Neural cell (in vitro differentiated cells): ENCODE data around the gene CCNY. TPM values are rescaled to one million over a fixed set of nuclear protein-coding genes. Genes with fewer than 3 reads are reported as not detected.

Source experiments
- H2AFZ ChIP-seq: fragments of 200-600, 300-800 bp; sonication (generic), shearing (Covaris generic); 2 replicates; pipeline ENCODE4 v1.6.0; 2014; ENCODE audit warnings: low read depth, mild to moderate bottlenecking, antibody characterized with exemption, low read length, moderate library complexity
- H3F3A ChIP-seq: fragments of 200-600 bp; shearing (Covaris generic); 2 replicates; pipeline ENCODE4 v1.6.1; 2016; ENCODE audit warnings: mild to moderate bottlenecking, moderate library complexity, mixed read lengths, antibody characterized with exemption, low read length; ENCODE audit not compliant: insufficient read depth, poor library complexity, severe bottlenecking
- H3K27ac ChIP-seq: fragments of 200-600, 300-800 bp; sonication (generic), shearing (Covaris generic); 2 replicates; pipeline ENCODE4 v1.5.1; 2014; ENCODE audit warnings: mild to moderate bottlenecking, low read length, moderate library complexity
- H3K27me3 ChIP-seq: fragments of 300-800, 200-600 bp; sonication (generic), shearing (Covaris generic); 2 replicates; pipeline ENCODE4 v1.6.0; 2014; ENCODE audit warnings: mild to moderate bottlenecking, low read depth, low read length, moderate library complexity; ENCODE audit not compliant: insufficient read depth
- H3K36me3 ChIP-seq: fragments of 300-800, 200-600 bp; sonication (generic), shearing (Covaris generic); 2 replicates; pipeline ENCODE4 v1.5.1; 2014; ENCODE audit warnings: mild to moderate bottlenecking, antibody characterized with exemption, low read length, moderate library complexity; ENCODE audit not compliant: insufficient read depth
- H3K4me2 ChIP-seq: fragments of 300-800, 200-600 bp; sonication (generic), shearing (Covaris generic); 2 replicates; pipeline ENCODE4 v1.6.0; 2014; ENCODE audit warnings: mild to moderate bottlenecking, low read length
- H3K4me3 ChIP-seq: fragments of 300-800, 200-600 bp; sonication (generic), shearing (Covaris generic); 2 replicates; pipeline ENCODE4 v1.5.1; 2014; ENCODE audit warnings: mild to moderate bottlenecking, low read length, moderate library complexity
- H3K79me2 ChIP-seq: fragments of 200-600 bp; shearing (Covaris generic); replicated peaks from 2 replicates; pipeline ENCODE4 v1.6.0; 2014; ENCODE audit warnings: mild to moderate bottlenecking, low read length, moderate library complexity; ENCODE audit not compliant: insufficient read depth
- H3K9ac ChIP-seq: fragments of 300-800, 200-600 bp; sonication (generic), shearing (Covaris generic); 2 replicates; pipeline ENCODE4 v1.6.1; 2016; ENCODE audit warnings: mild to moderate bottlenecking, low read length, mixed read lengths
- H3K9me2 ChIP-seq: fragments of 200-600 bp; shearing (Covaris generic); 2 replicates; pipeline ENCODE4 v1.6.1; 2016; ENCODE audit warnings: mild to moderate bottlenecking, low read length, mixed read lengths; ENCODE audit not compliant: insufficient read depth
- H3K9me3 ChIP-seq: fragments of 200-600, 300-800 bp; sonication (generic), shearing (Covaris generic); 2 replicates; pipeline ENCODE4 v1.6.1; 2016; ENCODE audit warnings: mild to moderate bottlenecking, mixed run types, low read length, moderate library complexity, mixed read lengths
- H4K20me1 ChIP-seq: fragments of 200-600 bp; shearing (Covaris generic); 2 replicates; pipeline ENCODE4 v1.6.1; 2016; ENCODE audit warnings: mild to moderate bottlenecking, mixed run types; ENCODE audit not compliant: insufficient read depth
- CTCF ChIP-seq: fragments of 450-650 bp; IDR thresholded peaks from 2 replicates; pipeline ENCODE4 v1.5.1; 2014; ENCODE audit warnings: antibody characterized with exemption, mild to moderate bottlenecking, moderate library complexity; ENCODE audit not compliant: poor library complexity, severe bottlenecking
- EP300 ChIP-seq: fragments of 450-650 bp; conservative IDR thresholded peaks from 2 replicates; pipeline ENCODE4 v1.6.1; 2014; ENCODE audit warnings: antibody characterized with exemption, mild to moderate bottlenecking, moderate library complexity; ENCODE audit not compliant: poor library complexity, severe bottlenecking
- EZH2 ChIP-seq: fragments of 200-600, 300-800 bp; shearing (Covaris generic), sonication (generic); IDR thresholded peaks from 2 replicates; pipeline ENCODE4 v1.6.1; 2014; ENCODE audit warnings: antibody characterized with exemption, low read length, borderline replicate concordance, mild to moderate bottlenecking; ENCODE audit not compliant: insufficient read depth, poor library complexity, severe bottlenecking
- MXI1 ChIP-seq: fragments of 450-650 bp; conservative IDR thresholded peaks from 2 replicates; pipeline ENCODE4 v1.6.1; 2014; ENCODE audit warnings: antibody characterized with exemption, mild to moderate bottlenecking; ENCODE audit not compliant: poor library complexity, severe bottlenecking
- POLR2AphosphoS5 ChIP-seq: IDR thresholded peaks from 2 replicates; pipeline ENCODE4 v1.6.1; 2012
- RAD21 ChIP-seq: fragments of 450-650 bp; conservative IDR thresholded peaks from 2 replicates; pipeline ENCODE4 v1.6.1; 2014; ENCODE audit warnings: antibody characterized with exemption, mild to moderate bottlenecking, moderate library complexity
- REST ChIP-seq: IDR thresholded peaks from 2 replicates; pipeline ENCODE4 v1.6.1; 2012; ENCODE audit warnings: borderline replicate concordance
- SMC3 ChIP-seq: fragments of 450-650 bp; conservative IDR thresholded peaks from 2 replicates; pipeline ENCODE4 v1.6.1; 2014; ENCODE audit warnings: antibody characterized with exemption, mild to moderate bottlenecking, moderate library complexity; ENCODE audit not compliant: poor library complexity
- TAF1 ChIP-seq: IDR thresholded peaks from 2 replicates; pipeline ENCODE4 v1.6.1; 2012; ENCODE audit warnings: low read depth
- polyA plus RNA-seq: library from polyadenylated mRNA; depleted of rRNA; stranded (reverse); fragments of >200 nt; gene quantifications from 2 replicates; pipeline ENCODE4 v1.2.3, GENCODE V29; 2014

CCNY gene
- polyA plus RNA-seq, 1 donor from 2014 or later = 36.4 TPM

GRCh38 chr10:35613597-35614226, 277.4 kb downstream of the CCNY start:
- no peaks in the 10 kb centered on the region for H3K9me2 ChIP-seq
- no peak overlapping the region for H3K27ac ChIP-seq
- no peaks in the 10 kb centered on the region for H3K27me3 ChIP-seq
- no peak overlapping the region for H2AFZ ChIP-seq
- H3K4me3 ChIP-seq = no peak overlapping the region
- no peak for TF ChIP-seq EP300
- no peak for TF ChIP-seq MXI1
- no peak for TF ChIP-seq POLR2AphosphoS5
- TF ChIP-seq TAF1 = no peak
- TF ChIP-seq CTCF = no peak
- no peak for TF ChIP-seq RAD21
- TF ChIP-seq REST = no peak
- no peak for TF ChIP-seq EZH2
- no peak for TF ChIP-seq SMC3
- H3K36me3 ChIP-seq = no peaks in the 10 kb centered on the region
- no peak overlapping the region for H3K9ac ChIP-seq
- H3F3A ChIP-seq = no peaks in the 10 kb centered on the region
- H3K9me3 ChIP-seq = no peaks in the 10 kb centered on the region
- no peaks in the 10 kb centered on the region for H4K20me1 ChIP-seq
- H3K79me2 ChIP-seq = no peaks in the 10 kb centered on the region
- H3K4me2 ChIP-seq = no peak overlapping the region

GRCh38 chr10:35614312-35614711, 278.0 kb downstream of the CCNY start:
- H3F3A ChIP-seq = no peaks in the 10 kb centered on the region
- no peak for TF ChIP-seq POLR2AphosphoS5
- TF ChIP-seq EZH2 = no peak
- TF ChIP-seq TAF1 = no peak
- no peak for TF ChIP-seq RAD21
- no peak for TF ChIP-seq REST
- TF ChIP-seq MXI1 = no peak
- no peak overlapping the region for H3K4me2 ChIP-seq
- H3K36me3 ChIP-seq = no peaks in the 10 kb centered on the region
- no peaks in the 10 kb centered on the region for H3K27me3 ChIP-seq
- H4K20me1 ChIP-seq = no peaks in the 10 kb centered on the region
- H3K9ac ChIP-seq = no peak overlapping the region
- H3K27ac ChIP-seq = no peak overlapping the region
- no peaks in the 10 kb centered on the region for H3K9me3 ChIP-seq
- H3K79me2 ChIP-seq = no peaks in the 10 kb centered on the region
- H2AFZ ChIP-seq = no peak overlapping the region
- no peak overlapping the region for H3K4me3 ChIP-seq
- no peaks in the 10 kb centered on the region for H3K9me2 ChIP-seq

Other genes with a start within 250 kb of the CCNY start
- 40.5 and 51.9 TPM in 2 replicates for gene CUL2, start 246.2 kb upstream of the CCNY start, polyA plus RNA-seq
- gene CREM, start 209.7 kb upstream of the CCNY start, polyA plus RNA-seq = 54.1 and 67.3 TPM in 2 replicates